Measurements from ENCODE around the gene FAM193B.

GRCh38 chr5:177486256-177486655, 68.1 kb downstream of the FAM193B start:
- TF ChIP-seq CTCF (IDR thresholded peaks at IDR 0.05) (no peak), POLR2A (IDR thresholded peaks at IDR 0.05) (no peak)

Measured in lower leg skin (tissue), 3 donors.